ENCODE data around the gene AIMP1.

The AIMP1 gene

DNA sequence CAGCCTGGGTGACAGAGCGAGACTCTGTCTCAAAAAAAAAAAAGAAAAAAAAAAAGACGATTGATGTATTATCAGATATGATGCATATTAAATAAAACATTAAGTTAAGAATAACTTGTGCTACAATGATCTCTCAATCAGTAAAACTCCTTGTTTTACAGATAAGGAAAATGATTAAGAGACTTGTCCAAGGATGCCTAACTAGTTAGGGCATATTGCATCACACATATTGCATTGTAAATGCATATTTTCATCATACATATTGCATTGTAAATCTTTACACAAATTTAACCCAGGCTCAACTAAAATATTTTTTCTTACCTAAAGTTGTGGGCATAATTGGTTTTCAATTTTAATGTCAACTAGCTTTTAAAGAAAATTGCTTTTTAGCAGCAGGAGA is 26.6 kb upstream of the AIMP1 start:
- Histone ChIP-seq H3K4me1 (ENCODE audit: control insufficient read depth, low read length) (no peaks in the 10 kb centered on the region), H3K79me2 (ENCODE audit: control insufficient read depth, low read length) (no peaks in the 10 kb centered on the region), H3K27me3 (ENCODE audit: control insufficient read depth, low read length) (no peaks in the 10 kb centered on the region), H3K27ac (ENCODE audit: low read depth, low read length) (no peak overlapping the region), H3K4me3 (ENCODE audit: low read length) (no peak overlapping the region), H3F3A (ENCODE audit: control insufficient read depth, insufficient read depth) (no peaks in the 10 kb centered on the region), H3K4me2 (ENCODE audit: low read length) (no peak overlapping the region), H3K36me3 (ENCODE audit: control insufficient read depth, low read length) (peaks cover 16% of the 10 kb centered on the region), H4K20me1 (ENCODE audit: control insufficient read depth, insufficient read depth, low read depth, low read length) (no peaks in the 10 kb centered on the region), H3K9me2 (replicated peaks; ENCODE audit: control insufficient read depth, low read length) (no peaks in the 10 kb centered on the region), H3K9me3 (ENCODE audit: control insufficient read depth, insufficient read depth, low read length) (no peaks in the 10 kb centered on the region)
- TF ChIP-seq, protein P1, sequence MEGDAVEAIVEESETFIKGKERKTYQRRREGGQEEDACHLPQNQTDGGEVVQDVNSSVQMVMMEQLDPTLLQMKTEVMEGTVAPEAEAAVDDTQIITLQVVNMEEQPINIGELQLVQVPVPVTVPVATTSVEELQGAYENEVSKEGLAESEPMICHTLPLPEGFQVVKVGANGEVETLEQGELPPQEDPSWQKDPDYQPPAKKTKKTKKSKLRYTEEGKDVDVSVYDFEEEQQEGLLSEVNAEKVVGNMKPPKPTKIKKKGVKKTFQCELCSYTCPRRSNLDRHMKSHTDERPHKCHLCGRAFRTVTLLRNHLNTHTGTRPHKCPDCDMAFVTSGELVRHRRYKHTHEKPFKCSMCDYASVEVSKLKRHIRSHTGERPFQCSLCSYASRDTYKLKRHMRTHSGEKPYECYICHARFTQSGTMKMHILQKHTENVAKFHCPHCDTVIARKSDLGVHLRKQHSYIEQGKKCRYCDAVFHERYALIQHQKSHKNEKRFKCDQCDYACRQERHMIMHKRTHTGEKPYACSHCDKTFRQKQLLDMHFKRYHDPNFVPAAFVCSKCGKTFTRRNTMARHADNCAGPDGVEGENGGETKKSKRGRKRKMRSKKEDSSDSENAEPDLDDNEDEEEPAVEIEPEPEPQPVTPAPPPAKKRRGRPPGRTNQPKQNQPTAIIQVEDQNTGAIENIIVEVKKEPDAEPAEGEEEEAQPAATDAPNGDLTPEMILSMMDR (IDR thresholded peaks at IDR 0.05; ENCODE audit: low read depth, low read length, poor library complexity, severe bottlenecking): no peak
- TF ChIP-seq EZH2phosphoT487 (IDR thresholded peaks at IDR 0.05; ENCODE audit: borderline replicate concordance, low read length): no peak

DNA sequence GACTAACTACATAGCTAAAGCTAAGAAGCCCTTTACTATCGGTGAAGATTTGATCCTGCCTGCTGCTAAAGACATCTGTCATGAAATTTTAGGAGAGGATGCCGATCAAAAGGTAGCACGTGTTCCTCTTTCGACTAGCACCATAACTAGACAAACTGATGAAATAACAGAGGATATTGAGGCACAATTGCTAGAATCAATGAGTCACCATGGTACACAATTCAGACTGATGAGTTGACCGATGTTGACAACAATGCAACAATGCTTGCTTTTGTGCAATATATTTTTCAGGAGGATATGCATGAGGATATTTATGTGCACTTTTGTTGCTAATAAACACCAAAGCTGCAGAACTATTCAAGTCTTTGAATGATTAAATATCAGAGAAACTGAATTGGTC is 24.7 kb upstream of the AIMP1 start:
- TF ChIP-seq, protein P1 (IDR thresholded peaks at IDR 0.05; ENCODE audit: low read depth, low read length, poor library complexity, severe bottlenecking): no peak
- TF ChIP-seq EZH2phosphoT487 (IDR thresholded peaks at IDR 0.05; ENCODE audit: borderline replicate concordance, low read length): no peak
- Histone ChIP-seq H3K79me2 (ENCODE audit: control insufficient read depth, low read length) (no peaks in the 10 kb centered on the region), H3K4me1 (ENCODE audit: control insufficient read depth, low read length) (no peaks in the 10 kb centered on the region), H3K4me3 (ENCODE audit: low read length) (no peak overlapping the region), H3K9me3 (ENCODE audit: control insufficient read depth, insufficient read depth, low read length) (no peaks in the 10 kb centered on the region), H3K9me2 (replicated peaks; ENCODE audit: control insufficient read depth, low read length) (no peaks in the 10 kb centered on the region), H3K27ac (ENCODE audit: low read depth, low read length) (no peak overlapping the region), H4K20me1 (ENCODE audit: control insufficient read depth, insufficient read depth, low read depth, low read length) (no peaks in the 10 kb centered on the region), H3F3A (ENCODE audit: control insufficient read depth, insufficient read depth) (no peaks in the 10 kb centered on the region), H3K27me3 (ENCODE audit: control insufficient read depth, low read length) (no peaks in the 10 kb centered on the region), H3K36me3 (ENCODE audit: control insufficient read depth, low read length) (peaks cover 28% of the 10 kb centered on the region), H3K4me2 (ENCODE audit: low read length) (no peak overlapping the region)

DNA sequence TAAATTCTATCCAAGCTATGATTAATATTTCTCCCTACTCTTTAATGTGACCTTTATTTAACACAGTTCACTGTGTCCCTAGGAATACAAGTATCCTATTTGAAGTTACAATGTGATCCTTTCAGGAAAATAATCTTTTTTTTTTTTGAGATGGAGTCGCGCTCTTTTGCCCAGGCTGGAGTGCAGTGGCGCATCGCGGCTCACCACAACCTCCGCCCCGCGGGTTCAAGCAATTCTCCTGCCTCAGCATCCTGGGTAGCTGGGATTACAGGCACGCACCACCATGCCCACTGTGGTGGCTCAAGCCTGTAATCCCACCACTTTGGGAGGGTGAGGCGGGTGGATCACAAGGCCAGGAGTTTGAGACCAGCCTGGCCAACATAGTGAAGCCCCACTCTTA is 22.3 kb upstream of the AIMP1 start:
- no peak overlapping the region for H3K27ac ChIP-seq (ENCODE audit: low read depth, low read length)
- H3K4me3 ChIP-seq (ENCODE audit: low read length): no peak overlapping the region
- H3K4me2 ChIP-seq (ENCODE audit: low read length): no peak overlapping the region
- H3K9me2 ChIP-seq (replicated peaks; ENCODE audit: control insufficient read depth, low read length): no peaks in the 10 kb centered on the region
- no peaks in the 10 kb centered on the region for H3F3A ChIP-seq (ENCODE audit: control insufficient read depth, insufficient read depth)
- no peaks in the 10 kb centered on the region for H3K9me3 ChIP-seq (ENCODE audit: control insufficient read depth, insufficient read depth, low read length)
- H3K36me3 ChIP-seq (ENCODE audit: control insufficient read depth, low read length): peaks cover 28% of the 10 kb centered on the region
- H3K27me3 ChIP-seq (ENCODE audit: control insufficient read depth, low read length): no peaks in the 10 kb centered on the region
- no peaks in the 10 kb centered on the region for H3K4me1 ChIP-seq (ENCODE audit: control insufficient read depth, low read length)
- H4K20me1 ChIP-seq (ENCODE audit: control insufficient read depth, insufficient read depth, low read depth, low read length): no peaks in the 10 kb centered on the region
- no peaks in the 10 kb centered on the region for H3K79me2 ChIP-seq (ENCODE audit: control insufficient read depth, low read length)
- TF ChIP-seq, protein P1 (IDR thresholded peaks at IDR 0.05; ENCODE audit: low read depth, low read length, poor library complexity, severe bottlenecking): no peak
- no peak for TF ChIP-seq EZH2phosphoT487 (IDR thresholded peaks at IDR 0.05; ENCODE audit: borderline replicate concordance, low read length)

Measured in DOHH2 (cell line).